IPS-NIHi11 (cell line): Measurements from ENCODE around the gene TAGLN2.

Source experiments
- DNase-seq: peaks from one replicate; pipeline ENCODE4 v3.0.0; 2012; ENCODE audit warnings: mixed read lengths, low spot score

The TAGLN2 gene

GRCh38 chr1:159949123-159949522 is 23.8 kb upstream of the TAGLN2 start:
- DNase-seq = no peak

GRCh38 chr1:159947942-159948341 is 22.6 kb upstream of the TAGLN2 start:
- no peak for DNase-seq

- no peak for DNase-seq
These were observed 21.2 kb upstream of the TAGLN2 start for GRCh38 chr1:159946242-159947187.

GRCh38 chr1:159945483-159946241 is 20.4 kb upstream of the TAGLN2 start, which contains the start of gene IGSF9:
Gene IGSF9, minus strand, starts transcription at chr1:159945613. Its CDS starts 2,159 bp downstream, at chr1:159943454.
- peak; percentile 97 for DNase-seq

- peak; percentile 32 for DNase-seq
These were observed 19.5 kb upstream of the TAGLN2 start for GRCh38 chr1:159944623-159945455.

- DNase-seq = no peak
These were observed 18.8 kb upstream of the TAGLN2 start for GRCh38 chr1:159943908-159944622.

- DNase-seq = no peak
These were observed 18.0 kb upstream of the TAGLN2 start for GRCh38 chr1:159943278-159943640.

GRCh38 chr1:159942632-159943277 is 17.4 kb upstream of the TAGLN2 start:
- no peak for DNase-seq

GRCh38 chr1:159941591-159942560 is 16.6 kb upstream of the TAGLN2 start:
- no peak for DNase-seq

- DNase-seq = no peak
These were observed 15.8 kb upstream of the TAGLN2 start for GRCh38 chr1:159941141-159941540.

- DNase-seq = no peak
These were observed 14.8 kb upstream of the TAGLN2 start for GRCh38 chr1:159940006-159940620.

GRCh38 chr1:159939678-159940002 is 14.3 kb upstream of the TAGLN2 start:
- DNase-seq = no peak

GRCh38 chr1:159938905-159939677 is 13.8 kb upstream of the TAGLN2 start:
- no peak for DNase-seq

GRCh38 chr1:159938211-159938852 is 13.0 kb upstream of the TAGLN2 start:
- DNase-seq = no peak

- peak; percentile 46 for DNase-seq
These were observed 11.9 kb upstream of the TAGLN2 start for GRCh38 chr1:159937054-159937750.

GRCh38 chr1:159936273-159936904 is 11.1 kb upstream of the TAGLN2 start:
- DNase-seq = peak; percentile 95

- peak; percentile 45 for DNase-seq
These were observed 10.5 kb upstream of the TAGLN2 start for GRCh38 chr1:159935719-159936272.
